Adrenal gland (tissue), 5 donors: ENCODE measurements around the gene SMAP2.

Experiments used
- CTCF ChIP-seq, 6 experiments: fragments of 450-650 bp in 4 of 6; fragments of 200-600 bp in 2 of 6; sonication (generic) in 1 of 6; IDR thresholded peaks; 1 replicate in 5 of 6; 2 replicates in 1 of 6; pipeline versions ENCODE4 v1.5.1 to v1.8.0; 2016 to 2021; ENCODE audit warnings: antibody characterized with exemption in 6 of 6, mild to moderate bottlenecking in 2 of 6, moderate library complexity in 1 of 6
- POLR2A ChIP-seq, 2 donors: fragments of 450-650 bp; IDR thresholded peaks; one replicate each; pipeline ENCODE4 v1.6.1; 2017; ENCODE audit warnings: antibody characterized with exemption in 2 of 2, mild to moderate bottlenecking in 2 of 2, moderate library complexity in 1 of 2
- donor health status: DM: no; HTN: no; CAD: no.

GRCh38 chr1:40401473-40402201 is 28.1 kb downstream of the SMAP2 start:
- no peak for TF ChIP-seq CTCF (IDR thresholded peaks at IDR 0.05)
- no peak for TF ChIP-seq POLR2A (IDR thresholded peaks at IDR 0.05)
